ENCODE data around the gene LRRC42.
A peak's percentile ranks its signal among the peaks of the same experiment; 100 is the strongest.
"Not testable (repeated sequence)": the region's sequence is repeated elsewhere in the genome, so short reads cannot be mapped to it uniquely, and the experiment has no call there.

The LRRC42 gene

DNA sequence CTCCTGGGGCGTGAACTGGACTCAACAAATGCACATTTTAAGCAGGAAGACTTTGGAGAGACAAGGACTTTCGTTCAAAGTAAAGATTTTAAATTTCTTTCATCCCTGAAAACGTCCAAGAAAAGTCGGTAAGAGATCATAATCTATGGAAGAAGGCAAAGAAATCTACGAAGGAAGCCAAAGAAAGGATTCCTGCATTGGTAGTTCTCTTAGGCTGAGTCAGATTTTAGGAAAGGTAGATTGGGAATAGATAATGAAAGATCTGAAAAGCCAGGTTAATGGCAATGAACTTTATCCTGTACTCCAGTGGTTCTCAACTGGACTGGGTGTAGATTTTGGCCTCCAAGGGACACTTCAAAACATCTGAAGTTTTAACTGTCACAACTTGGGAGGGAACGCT is 3.1 kb upstream of the LRRC42 start:
- DNase-seq, result no peak

- DNase-seq, result no peak
Observed at GRCh38 chr1:53943490-53944043, 2.6 kb upstream of the LRRC42 start.

- peak in 1 of 2 experiments; percentile 7 for DNase-seq
Observed at GRCh38 chr1:53944469-53945182, 1.5 kb upstream of the LRRC42 start.

GRCh38 chr1:53945183-53945432 is 1.0 kb upstream of the LRRC42 start:
- no peak for DNase-seq

GRCh38 chr1:53945433-53946251 is 508 bp upstream of the LRRC42 start, which contains the start of gene IFT25:
Gene IFT25 (minus strand): TSS chr1:53945699. CDS start chr1:53940082, 5,617 bp downstream.
- DNase-seq, result peak; percentile 98 to 99

- DNase-seq, result no peak
Observed at GRCh38 chr1:53947172-53947907, 1.2 kb downstream of the LRRC42 start.

GRCh38 chr1:53948291-53948690 is 2.1 kb downstream of the LRRC42 start:
- DNase-seq, result no peak

- DNase-seq, result peak; percentile 20 to 33
Observed at GRCh38 chr1:53949023-53949990, 3.2 kb downstream of the LRRC42 start.

GRCh38 chr1:53951697-53952096 is 5.5 kb downstream of the LRRC42 start:
- DNase-seq, result no peak

DNA sequence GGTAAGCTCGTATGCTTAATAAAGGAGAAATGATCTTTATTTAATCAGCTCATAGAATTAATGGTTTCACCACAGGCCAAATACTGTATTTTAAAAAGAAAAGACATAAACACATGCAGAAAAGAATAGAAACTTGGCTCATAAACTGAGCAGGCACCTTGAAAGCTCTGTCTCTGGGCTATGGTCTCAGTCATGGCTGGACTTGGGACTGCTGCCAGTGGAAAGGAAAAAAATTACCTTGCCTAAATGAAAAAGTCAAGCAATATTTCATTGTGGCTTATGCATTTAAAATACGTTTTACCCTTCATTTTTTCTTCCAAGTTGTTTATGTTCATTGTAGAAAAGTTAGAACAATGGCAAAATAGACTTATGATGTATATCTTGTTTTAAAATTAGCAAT is 8.0 kb downstream of the LRRC42 start:
- no peak for DNase-seq

GRCh38 chr1:53956308-53957168 is 10.4 kb downstream of the LRRC42 start:
- DNase-seq, result no peak

DNA sequence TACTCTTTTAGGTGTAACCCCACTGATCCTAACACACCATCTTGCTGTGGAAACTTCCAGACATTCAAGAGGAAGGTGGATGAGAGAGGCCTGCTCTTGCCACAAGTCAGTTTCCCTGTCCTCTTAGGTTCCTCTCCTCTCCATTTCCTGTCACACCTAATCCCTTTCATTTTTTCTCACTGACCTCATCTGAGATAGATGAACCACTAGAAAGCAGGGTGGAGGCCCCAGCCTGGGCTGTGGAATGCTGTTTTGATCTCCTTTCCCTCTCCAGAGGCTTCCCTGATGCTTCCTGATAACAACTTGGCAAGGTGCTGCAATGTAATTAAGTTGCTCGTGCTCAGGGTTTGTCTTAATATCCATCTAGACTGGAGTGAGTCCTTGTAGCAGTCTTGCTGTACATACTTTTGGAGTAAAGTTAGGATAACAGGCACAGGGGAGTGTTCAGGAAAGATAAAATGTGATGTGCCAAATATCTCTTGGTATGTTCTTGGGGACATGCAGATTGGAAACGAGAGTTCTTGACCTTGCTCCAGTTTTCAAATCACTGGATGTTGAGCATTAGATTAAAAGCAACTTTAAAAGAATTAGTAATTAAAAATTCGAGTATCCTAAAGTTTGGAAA is 11.2 kb downstream of the LRRC42 start:
- no peak for DNase-seq

- DNase-seq, result no peak
Observed at GRCh38 chr1:53959664-53960250, 13.6 kb downstream of the LRRC42 start.

DNA sequence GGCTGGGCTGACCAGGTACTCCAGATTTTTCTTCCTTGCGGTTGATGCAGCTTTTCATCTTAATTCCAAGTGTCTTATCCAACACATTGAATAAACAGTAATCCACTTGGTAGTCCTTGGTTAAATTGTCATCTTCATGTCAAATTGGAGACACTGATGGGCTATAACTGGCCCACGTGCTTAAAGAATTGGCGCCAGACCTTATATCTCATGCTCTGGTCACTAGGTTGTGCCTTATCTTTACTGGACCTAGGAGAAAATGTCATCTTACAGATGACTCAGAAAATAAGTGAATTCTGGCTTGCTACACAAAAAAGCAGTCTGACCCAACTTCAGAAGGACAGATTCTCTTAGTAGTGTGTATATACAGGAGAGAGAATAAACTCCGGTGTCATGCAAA is 16.2 kb downstream of the LRRC42 start:
- no peak for DNase-seq

- no peak for DNase-seq
Observed at GRCh38 chr1:53963460-53963859, 17.3 kb downstream of the LRRC42 start.

DNA sequence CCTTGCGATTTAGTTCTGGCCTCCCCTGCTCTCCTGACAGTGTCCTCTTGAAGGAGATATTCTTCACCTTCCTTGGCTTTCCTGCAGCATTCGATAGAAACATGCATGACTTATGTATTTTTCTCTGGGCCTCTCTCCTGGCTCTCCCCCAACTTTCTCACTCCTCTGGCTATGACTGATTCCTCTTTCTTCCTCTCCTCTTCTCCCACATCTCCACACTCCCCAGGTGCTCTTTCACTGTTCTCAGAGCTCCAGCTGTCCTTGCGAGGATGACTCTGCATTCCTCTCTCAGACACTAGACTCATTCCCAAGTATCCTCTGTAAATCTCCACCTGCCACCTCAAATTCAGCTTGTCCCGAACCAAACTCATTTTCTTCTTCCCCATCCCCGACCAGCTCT is 18.0 kb downstream of the LRRC42 start:
- no peak for DNase-seq

DNA sequence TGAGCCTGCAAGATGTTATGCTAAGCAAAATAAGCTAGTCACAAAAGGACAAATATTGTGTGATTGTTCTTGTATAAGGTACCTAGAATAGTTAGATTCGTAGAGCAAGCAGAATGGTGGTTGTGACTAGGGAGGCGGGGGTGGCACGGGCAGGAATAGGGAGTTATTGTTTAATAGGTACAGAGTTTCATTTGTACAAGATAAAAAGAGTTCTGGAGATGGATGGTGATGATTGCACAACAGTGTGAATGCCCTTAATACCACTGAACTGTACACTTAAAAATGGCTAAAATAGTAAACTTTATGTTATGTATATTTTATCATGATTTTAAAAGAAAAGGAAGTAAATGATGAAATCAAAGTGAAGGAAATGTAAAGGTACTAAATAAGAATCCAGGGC is 20.6 kb downstream of the LRRC42 start:
- no peak for DNase-seq

DNA sequence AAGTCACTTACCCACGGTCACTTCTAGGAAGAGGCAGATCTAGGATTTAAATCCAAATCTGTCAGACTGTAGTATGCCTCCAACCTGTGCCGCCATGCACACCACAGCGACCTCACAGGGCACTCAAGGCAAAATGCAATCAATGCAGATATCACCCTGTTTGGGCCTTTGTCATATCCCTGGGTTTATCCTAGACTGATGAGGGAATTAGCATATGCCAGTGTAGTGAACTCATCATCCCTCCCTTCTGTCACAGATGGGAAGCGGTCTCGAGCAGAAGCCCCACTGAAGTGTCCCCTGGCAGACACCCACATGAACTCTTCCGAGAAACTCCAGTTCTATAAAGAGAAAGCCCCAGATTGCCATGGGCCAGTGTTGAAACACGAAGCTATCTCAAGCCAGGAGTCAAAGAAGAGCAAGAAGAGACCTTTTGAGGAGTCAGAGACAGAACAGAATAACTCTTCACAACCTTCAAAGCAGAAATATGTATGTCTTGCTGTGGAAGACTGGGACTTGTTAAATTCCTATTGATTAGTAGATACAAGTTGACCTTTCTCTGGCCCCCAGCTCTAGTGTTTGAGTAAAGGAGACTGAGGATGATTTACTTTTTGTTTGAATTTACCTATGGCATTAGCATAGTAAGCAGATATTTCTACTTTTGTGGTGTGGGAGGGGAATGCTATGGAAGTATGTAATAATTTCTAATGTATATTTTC is 21.4 kb downstream of the LRRC42 start:
- no peak for DNase-seq

GRCh38 chr1:53968125-53968513 is 22.0 kb downstream of the LRRC42 start:
- no peak for DNase-seq

- not testable (repeated sequence) for DNase-seq
Observed at GRCh38 chr1:53969323-53969722, 23.2 kb downstream of the LRRC42 start.

All from activated CD4-positive, alpha-beta T cell treated with anti-CD3 and anti-CD28 coated beads, Interleukin-2, amount 50 U/mL, for 48 hours (primary cell).